K562 (cell line): ENCODE data around the gene MTHFD2. TPM values are rescaled to one million over a fixed set of nuclear protein-coding genes. Genes with fewer than 3 reads are reported as not detected.

ENCODE experiments used
- ADNP ChIP-seq: fragments of 200-800 bp; sonication (Bioruptor generic); IDR thresholded peaks from 2 replicates; pipeline ENCODE4 v1.6.1; 2016; ENCODE audit warnings: missing genetic modification characterization, missing compliant biosample characterization
- ATF1 ChIP-seq, 2 experiments: fragments of 450-650 bp in 1 of 2; IDR thresholded peaks; 2 replicates each; pipeline ENCODE4 v1.6.1; 2016; ENCODE audit warnings: missing compliant biosample characterization in 1 of 2, missing genetic modification characterization in 1 of 2
- BCL6 ChIP-seq: fragments of 250-450 bp; sonication (Bioruptor Pico); IDR thresholded peaks from 2 replicates; pipeline ENCODE4 v1.4.0; 2020
- BMI1 ChIP-seq: fragments of 150-350 bp; IDR thresholded peaks from 2 replicates; pipeline ENCODE4 v1.6.1; 2014; ENCODE audit warnings: low read length
- CREB1 ChIP-seq, 2 experiments: sonication (generic) in 1 of 2; formaldehyde crosslinking in 1 of 2; IDR thresholded peaks; 2 replicates each; pipeline versions ENCODE4 v1.6.1 to v1.8.0; 2012 to 2022; ENCODE audit warnings: inconsistent platforms in 1 of 2, mild to moderate bottlenecking in 1 of 2, missing genetic modification reagents in 1 of 2, moderate library complexity in 1 of 2
- ETV1 ChIP-seq: fragments of 450-650 bp; conservative IDR thresholded peaks from 2 replicates; pipeline ENCODE4 v1.6.1; 2016; ENCODE audit warnings: missing genetic modification characterization, control low read depth, low read depth, missing compliant biosample characterization
- MECOM ChIP-seq: fragments of 250-450 bp; sonication (Bioruptor Pico); IDR thresholded peaks from 2 replicates; pipeline ENCODE4 v1.8.0; 2022; ENCODE audit warnings: inconsistent platforms
- MEF2A ChIP-seq: IDR thresholded peaks from 2 replicates; pipeline ENCODE4 v1.6.1; 2011; ENCODE audit warnings: low read depth, mild to moderate bottlenecking, low read length, moderate library complexity; ENCODE audit not compliant: control insufficient read depth
- MTA1 ChIP-seq: fragments of 450-650 bp; IDR thresholded peaks from 2 replicates; pipeline ENCODE4 v1.6.1; 2017; ENCODE audit warnings: borderline replicate concordance
- MTA3 ChIP-seq: fragments of 450-650 bp; formaldehyde crosslinking; IDR thresholded peaks from 2 replicates; pipeline ENCODE4 v1.6.1; 2017; ENCODE audit warnings: mild to moderate bottlenecking, borderline replicate concordance
- NFIX ChIP-seq: fragments of 250-450 bp; sonication (Bioruptor Pico); IDR thresholded peaks from 2 replicates; pipeline ENCODE4 v1.4.0; 2020; ENCODE audit warnings: low read depth, mild to moderate bottlenecking, moderate library complexity
- RBM25 ChIP-seq: fragments of 200-400 bp; formaldehyde crosslinking; IDR thresholded peaks from 2 replicates; pipeline ENCODE4 v1.6.1; 2018; ENCODE audit warnings: low read length, low read depth, moderate library complexity; ENCODE audit not compliant: severe bottlenecking
- SAFB ChIP-seq: fragments of 200-400 bp; formaldehyde crosslinking; IDR thresholded peaks from 2 replicates; pipeline ENCODE4 v1.6.1; 2017; ENCODE audit warnings: low read depth, low read length, borderline replicate concordance
- SAFB2 ChIP-seq: fragments of 200-400 bp; formaldehyde crosslinking; IDR thresholded peaks from 2 replicates; pipeline ENCODE4 v1.6.1; 2018; ENCODE audit warnings: borderline replicate concordance, low read length, low read depth, moderate library complexity; ENCODE audit not compliant: severe bottlenecking
- SMARCB1 ChIP-seq: IDR thresholded peaks from 2 replicates; pipeline ENCODE4 v1.6.1; 2011; ENCODE audit warnings: improper control_type of control experiment, low read depth; ENCODE audit not compliant: insufficient read length
- WHSC1 ChIP-seq: IDR thresholded peaks from one replicate; pipeline ENCODE4 v1.6.1; 2012; ENCODE audit warnings: low read length, control low read depth, inconsistent platforms
- ZNF12 ChIP-seq: sonication (generic); formaldehyde crosslinking; IDR thresholded peaks from 2 replicates; pipeline ENCODE4 v1.4.0; 2020; ENCODE audit warnings: mild to moderate bottlenecking, missing genetic modification reagents
- ZNF57 ChIP-seq: fragments of 450-650 bp; formaldehyde crosslinking; IDR thresholded peaks from 2 replicates; pipeline ENCODE4 v1.4.0; 2020; ENCODE audit warnings: mild to moderate bottlenecking, moderate library complexity
- polyA plus RNA-seq, 8 experiments: library from polyadenylated mRNA; depleted of rRNA in 4 of 8; stranded (reverse) in 5 of 8; unstranded in 3 of 8; fragments of >200 nt; fragmentation: Nextera tagmentation in 2 of 8; fragmentation: Illumina TruSeq in 1 of 8; extraction: Ambion mirVana in 2 of 8; extraction: Trizol in 1 of 8; gene quantifications; 2 replicates each; pipeline versions ENCODE4 v1.2.1 to v1.2.3, GENCODE V29; 2011 to 2014; ENCODE audit warnings: inconsistent platforms in 1 of 8, missing spikeins in 1 of 8
- total RNA-seq, 7 experiments: library from RNA; depleted of rRNA in 6 of 7; stranded (reverse); fragments of >200 nt in 6 of 7; fragmentation: Illumina TruSeq in 2 of 7; extraction: Trizol in 2 of 7; gene quantifications; 2 replicates each; pipeline versions ENCODE4 v1.2.1 to v1.2.3, GENCODE V29; 2011 to 2021; ENCODE audit warnings: low replicate concordance in 1 of 7
- TF ChIP-seq, protein P1 (sequence below): fragments of 250-450 bp; sonication (Bioruptor Pico); IDR thresholded peaks from 2 replicates; pipeline ENCODE4 v1.8.0; 2022; ENCODE audit warnings: inconsistent platforms, mild to moderate bottlenecking, moderate library complexity, borderline replicate concordance
- TF ChIP-seq, protein P2 (sequence below): fragments of 450-650 bp; IDR thresholded peaks from 2 replicates; pipeline ENCODE4 v1.6.1; 2016; ENCODE audit warnings: low read depth

MTHFD2 gene
- total and polyA plus RNA-seq, 9 of the 15 experiments (the other 6 are each of a cell fraction or from before 2014, with no cell fraction given): 113 to 520 (median 234) TPM

DNA sequence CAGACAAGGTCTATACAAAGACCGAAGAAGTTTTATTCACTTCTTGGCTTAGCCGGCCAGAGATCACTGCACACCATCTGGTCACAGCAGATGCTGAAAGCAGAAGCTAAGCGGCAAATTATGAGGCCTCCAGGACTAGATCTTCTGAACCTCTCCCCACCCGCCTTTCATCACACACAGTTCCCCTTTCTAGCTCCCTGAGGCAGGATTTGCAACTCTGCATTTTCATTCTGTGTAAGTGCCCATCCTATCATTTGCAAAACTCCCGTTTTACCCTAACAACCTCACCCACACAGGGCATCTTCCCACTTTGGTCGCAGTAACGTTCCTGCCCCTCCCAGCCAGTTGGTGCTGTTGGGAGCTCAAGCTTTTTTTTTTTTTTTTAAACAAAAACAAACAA lies 16.7 kb upstream of the MTHFD2 start (continued):
- TF ChIP-seq MTA1 (no peak), MECOM (CRISPR knock-in tag) (no peak), CREB1 (IDR thresholded peaks at IDR 0.05) (no peak), CREB1 (CRISPR knock-in tag; IDR thresholded peaks at IDR 0.05) (no peak), SAFB2 (no peak), SAFB (no peak), ZNF57 (no peak), MEF2A (no peak), MTA3 (0 out of 2 replicates have a peak, but pooled peaks have one; percentile 39), SMARCB1 (no peak), ATF1 (CRISPR knock-in tag; IDR thresholded peaks at IDR 0.05) (no peak), ATF1 (tag; IDR thresholded peaks at IDR 0.05) (no peak), NFIX (CRISPR knock-in tag) (no peak), ADNP (tag) (no peak), RBM25 (no peak), BMI1 (no peak), WHSC1 (no peak), BCL6 (CRISPR knock-in tag) (no peak), ZNF12 (no peak), ETV1 (tag) (no peak)
- TF ChIP-seq, protein P1, sequence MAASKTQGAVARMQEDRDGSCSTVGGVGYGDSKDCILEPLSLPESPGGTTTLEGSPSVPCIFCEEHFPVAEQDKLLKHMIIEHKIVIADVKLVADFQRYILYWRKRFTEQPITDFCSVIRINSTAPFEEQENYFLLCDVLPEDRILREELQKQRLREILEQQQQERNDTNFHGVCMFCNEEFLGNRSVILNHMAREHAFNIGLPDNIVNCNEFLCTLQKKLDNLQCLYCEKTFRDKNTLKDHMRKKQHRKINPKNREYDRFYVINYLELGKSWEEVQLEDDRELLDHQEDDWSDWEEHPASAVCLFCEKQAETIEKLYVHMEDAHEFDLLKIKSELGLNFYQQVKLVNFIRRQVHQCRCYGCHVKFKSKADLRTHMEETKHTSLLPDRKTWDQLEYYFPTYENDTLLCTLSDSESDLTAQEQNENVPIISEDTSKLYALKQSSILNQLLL (CRISPR knock-in tag): no peak
- TF ChIP-seq, protein P2, sequence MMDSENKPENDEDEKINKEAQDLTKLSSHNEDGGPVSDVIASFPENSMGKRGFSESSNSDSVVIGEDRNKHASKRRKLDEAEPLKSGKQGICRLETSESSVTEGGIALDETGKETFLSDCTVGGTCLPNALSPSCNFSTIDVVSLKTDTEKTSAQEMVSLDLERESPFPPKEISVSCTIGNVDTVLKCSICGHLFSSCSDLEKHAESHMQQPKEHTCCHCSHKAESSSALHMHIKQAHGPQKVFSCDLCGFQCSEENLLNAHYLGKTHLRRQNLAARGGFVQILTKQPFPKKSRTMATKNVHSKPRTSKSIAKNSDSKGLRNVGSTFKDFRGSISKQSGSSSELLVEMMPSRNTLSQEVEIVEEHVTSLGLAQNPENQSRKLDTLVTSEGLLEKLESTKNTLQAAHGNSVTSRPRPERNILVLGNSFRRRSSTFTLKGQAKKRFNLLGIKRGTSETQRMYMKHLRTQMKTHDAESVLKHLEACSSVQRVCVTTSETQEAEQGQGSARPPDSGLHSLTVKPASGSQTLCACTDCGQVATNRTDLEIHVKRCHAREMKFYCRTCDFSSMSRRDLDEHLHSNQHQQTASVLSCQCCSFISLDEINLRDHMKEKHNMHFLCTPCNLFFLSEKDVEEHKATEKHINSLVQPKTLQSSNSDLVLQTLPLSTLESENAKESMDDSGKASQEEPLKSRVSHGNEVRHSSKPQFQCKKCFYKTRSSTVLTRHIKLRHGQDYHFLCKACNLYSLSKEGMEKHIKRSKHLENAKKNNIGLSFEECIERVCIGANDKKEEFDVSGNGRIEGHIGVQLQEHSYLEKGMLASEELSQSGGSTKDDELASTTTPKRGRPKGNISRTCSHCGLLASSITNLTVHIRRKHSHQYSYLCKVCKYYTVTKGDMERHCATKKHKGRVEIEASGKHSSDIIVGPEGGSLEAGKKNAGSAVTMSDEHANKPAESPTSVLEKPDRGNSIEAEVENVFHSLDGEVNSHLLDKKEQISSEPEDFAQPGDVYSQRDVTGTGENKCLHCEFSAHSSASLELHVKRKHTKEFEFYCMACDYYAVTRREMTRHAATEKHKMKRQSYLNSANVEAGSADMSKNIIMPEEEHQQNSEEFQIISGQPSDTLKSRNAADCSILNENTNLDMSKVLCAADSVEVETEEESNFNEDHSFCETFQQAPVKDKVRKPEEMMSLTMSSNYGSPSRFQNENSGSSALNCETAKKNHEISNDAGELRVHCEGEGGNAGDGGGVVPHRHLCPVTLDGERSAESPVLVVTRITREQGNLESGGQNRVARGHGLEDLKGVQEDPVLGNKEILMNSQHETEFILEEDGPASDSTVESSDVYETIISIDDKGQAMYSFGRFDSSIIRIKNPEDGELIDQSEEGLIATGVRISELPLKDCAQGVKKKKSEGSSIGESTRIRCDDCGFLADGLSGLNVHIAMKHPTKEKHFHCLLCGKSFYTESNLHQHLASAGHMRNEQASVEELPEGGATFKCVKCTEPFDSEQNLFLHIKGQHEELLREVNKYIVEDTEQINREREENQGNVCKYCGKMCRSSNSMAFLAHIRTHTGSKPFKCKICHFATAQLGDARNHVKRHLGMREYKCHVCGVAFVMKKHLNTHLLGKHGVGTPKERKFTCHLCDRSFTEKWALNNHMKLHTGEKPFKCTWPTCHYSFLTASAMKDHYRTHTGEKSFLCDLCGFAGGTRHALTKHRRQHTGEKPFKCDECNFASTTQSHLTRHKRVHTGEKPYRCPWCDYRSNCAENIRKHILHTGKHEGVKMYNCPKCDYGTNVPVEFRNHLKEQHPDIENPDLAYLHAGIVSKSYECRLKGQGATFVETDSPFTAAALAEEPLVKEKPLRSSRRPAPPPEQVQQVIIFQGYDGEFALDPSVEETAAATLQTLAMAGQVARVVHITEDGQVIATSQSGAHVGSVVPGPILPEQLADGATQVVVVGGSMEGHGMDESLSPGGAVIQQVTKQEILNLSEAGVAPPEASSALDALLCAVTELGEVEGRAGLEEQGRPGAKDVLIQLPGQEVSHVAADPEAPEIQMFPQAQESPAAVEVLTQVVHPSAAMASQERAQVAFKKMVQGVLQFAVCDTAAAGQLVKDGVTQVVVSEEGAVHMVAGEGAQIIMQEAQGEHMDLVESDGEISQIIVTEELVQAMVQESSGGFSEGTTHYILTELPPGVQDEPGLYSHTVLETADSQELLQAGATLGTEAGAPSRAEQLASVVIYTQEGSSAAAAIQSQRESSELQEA: no peak
